Spleen (tissue), 11 donors: ENCODE results near the gene VPS39. TPM values are rescaled to one million over a fixed set of nuclear protein-coding genes. Genes with fewer than 3 reads are reported as not detected.

ENCODE experiments used
- DNase-seq: peaks from one replicate; pipeline ENCODE4 v3.0.0-alpha.2; 2020
- H3K27ac ChIP-seq, 8 donors: fragments of 200-600 bp; sonication (generic) in 7 of 8; 1 replicate in 4 of 8; 2 replicates in 4 of 8; pipeline versions ENCODE4 v1.5.0 to v1.8.0; 2016 to 2021; ENCODE audit warnings: inconsistent platforms in 4 of 8, mild to moderate bottlenecking in 4 of 8, moderate library complexity in 1 of 8
- H3K27me3 ChIP-seq, 7 donors: fragments of 200-600 bp; sonication (generic) in 6 of 7; replicated peaks in 1 of 7; 1 replicate in 4 of 7; 2 replicates in 3 of 7; pipeline versions ENCODE4 v1.5.0 to v1.8.0; 2016 to 2021; ENCODE audit warnings: inconsistent platforms in 3 of 7, mild to moderate bottlenecking in 1 of 7
- H3K36me3 ChIP-seq, 6 donors: fragments of 200-600 bp; sonication (generic) in 5 of 6; 1 replicate in 4 of 6; 2 replicates in 2 of 6; pipeline versions ENCODE4 v1.5.0 to v1.8.0; 2016 to 2021; ENCODE audit warnings: inconsistent platforms in 2 of 6
- H3K4me1 ChIP-seq, 6 donors: fragments of 200-600 bp; sonication (generic) in 5 of 6; 1 replicate in 3 of 6; 2 replicates in 3 of 6; pipeline versions ENCODE4 v1.5.0 to v1.8.0; 2016 to 2021; ENCODE audit warnings: inconsistent platforms in 3 of 6
- H3K4me3 ChIP-seq, 8 donors: fragments of 200-600 bp; sonication (generic) in 7 of 8; 1 replicate in 4 of 8; 2 replicates in 4 of 8; pipeline versions ENCODE4 v1.5.0 to v1.8.0; 2016 to 2021; ENCODE audit warnings: inconsistent platforms in 4 of 8, mild to moderate bottlenecking in 4 of 8, moderate library complexity in 2 of 8
- H3K9me3 ChIP-seq, 8 donors: fragments of 200-600 bp; sonication (generic) in 7 of 8; 1 replicate in 4 of 8; 2 replicates in 4 of 8; pipeline versions ENCODE4 v1.5.0 to v1.8.0; 2016 to 2021; ENCODE audit warnings: inconsistent platforms in 4 of 8
- CTCF ChIP-seq, 11 experiments: fragments of 200-600 bp in 7 of 11; fragments of 450-650 bp in 4 of 11; sonication (generic) in 4 of 11; IDR thresholded peaks in 8 of 11; conservative IDR thresholded peaks in 3 of 11; 1 replicate in 7 of 11; 2 replicates in 4 of 11; pipeline versions ENCODE4 v1.4.0 to v1.8.0; 2016 to 2021; ENCODE audit warnings: antibody characterized with exemption in 11 of 11, inconsistent platforms in 4 of 11, mild to moderate bottlenecking in 1 of 11
- POLR2A ChIP-seq, 3 donors: fragments of 450-650 bp; IDR thresholded peaks; one replicate each; pipeline ENCODE4 v1.5.1; 2017; ENCODE audit warnings: antibody characterized with exemption in 3 of 3, mild to moderate bottlenecking in 1 of 3
- POLR2AphosphoS5 ChIP-seq, 3 donors: sonication (generic); formaldehyde crosslinking; IDR thresholded peaks; one replicate each; pipeline ENCODE4 v1.5.1; 2017; ENCODE audit warnings: antibody characterized with exemption in 3 of 3
- WGBS, 5 donors: extraction: QIAGEN DNeasy Blood & Tissue Kit in 3 of 5; methylation state at CpG; one replicate each; pipeline versions ENCODE4 v1.1.5 to v1.1.7; 2013 to 2018; 5-methylcytosine and 5-hydroxymethylcytosine counted together
- intact Hi-C: fragments of 100-400 bp; cut with DNase I; formaldehyde crosslinking; loops from one replicate; pipeline ENCODE4 v1.15.0; 2023; ENCODE audit warnings: low total_unique reads
- polyA plus RNA-seq, 3 donors: library from polyadenylated mRNA; stranded (reverse); fragments of 200-250 nt; gene quantifications; one replicate each; pipeline ENCODE4 v1.2.1, GENCODE V29; 2013
- total RNA-seq, 7 donors: library from RNA; depleted of rRNA in 3 of 7; stranded (reverse); fragments of >200 nt in 3 of 7; fragmentation: NEBNext Ultra II Directional in 4 of 7; extraction: Animal tissue kit (Norgen Biotek cat#: 25700) in 4 of 7; gene quantifications; one replicate each; pipeline versions ENCODE4 v1.1.0 to v1.2.1, GENCODE V29; 2016 to 2021
- donor health status: healthy with polysubstance abuse.
- donor health status: DM: no; HTN: no; CAD: no; lungs with moderate emphysema.
- donor health status: DM: no; HTN: no; CAD: no.
- donor health status: Bipolar disorder and iron deficiency.
- donor health status: healthy.
- donor health status: DM: no; HTN: no; CAD: no.
- donor health status: DM: yes; HTN: yes; CAD: no.

Gene VPS39
- total and polyA plus RNA-seq, 10 donors: 25.9 to 220 (median 94.2) TPM

- H3K4me3 ChIP-seq: no peak overlapping the region
- peak; percentile 50 for DNase-seq
These were observed 52.4 kb downstream of the VPS39 start for GRCh38 chr15:42155546-42156242.

DNA sequence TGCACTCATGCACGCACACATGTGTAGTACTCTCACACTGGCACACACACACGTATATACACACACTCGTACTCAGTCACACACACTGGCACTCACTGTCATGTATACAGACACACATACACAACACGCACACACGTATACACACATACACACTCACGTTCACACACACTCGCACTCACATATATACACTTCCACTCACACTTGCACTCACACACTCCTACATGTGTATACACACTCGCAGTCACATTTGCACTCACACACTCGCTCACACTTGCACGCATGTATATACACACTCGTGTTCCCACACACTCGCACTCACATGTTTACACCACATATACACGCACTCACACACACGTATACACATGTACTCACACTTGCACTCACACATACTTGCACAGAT, 53.1 kb downstream of the VPS39 start:
- 94 to 98% (median 95%) methylated on average over 14 of the region's 14 CpGs for WGBS, 5 donors
- peaks cover 0 to 18% (median 15%) of the 10 kb centered on the region in 6 donors for H3K36me3 ChIP-seq
- no peak overlapping the region for H3K4me3 ChIP-seq
- no peak for DNase-seq
- H3K4me1 ChIP-seq: no peaks in the 10 kb centered on the region
- TF ChIP-seq CTCF (IDR thresholded peaks at IDR 0.05 in 8 of 11, conservative IDR thresholded peaks at IDR 0.05 in 3 of 11) (no peak), POLR2AphosphoS5 (IDR thresholded peaks at IDR 0.05) (no peak), POLR2A (IDR thresholded peaks at IDR 0.05) (no peak)
- intact Hi-C loops: no loop called here
- H3K27ac ChIP-seq: no peak overlapping the region
- no peaks in the 10 kb centered on the region for H3K9me3 ChIP-seq
- H3K27me3 ChIP-seq: peaks cover 0 to 3% (median 0%) of the 10 kb centered on the region in 7 donors

More at GRCh38 chr15:42155546-42156242, 52.4 kb downstream of the VPS39 start:
- Histone ChIP-seq H3K9me3 (no peaks in the 10 kb centered on the region), H3K27me3 (peaks cover 0 to 3% (median 0%) of the 10 kb centered on the region in 7 donors), H3K27ac (no peak overlapping the region), H3K4me1 (no peaks in the 10 kb centered on the region), H3K36me3 (peaks cover 0 to 26% (median 22%) of the 10 kb centered on the region in 6 donors)
- 72 to 81% (median 74%) methylated on average over 18 to 27 of the region's 27 CpGs for WGBS, 5 donors
- intact Hi-C loops: no loop called here
- TF ChIP-seq CTCF (IDR thresholded peaks at IDR 0.05 in 8 of 11, conservative IDR thresholded peaks at IDR 0.05 in 3 of 11) (no peak), POLR2AphosphoS5 (IDR thresholded peaks at IDR 0.05) (no peak), POLR2A (IDR thresholded peaks at IDR 0.05) (no peak)

DNA sequence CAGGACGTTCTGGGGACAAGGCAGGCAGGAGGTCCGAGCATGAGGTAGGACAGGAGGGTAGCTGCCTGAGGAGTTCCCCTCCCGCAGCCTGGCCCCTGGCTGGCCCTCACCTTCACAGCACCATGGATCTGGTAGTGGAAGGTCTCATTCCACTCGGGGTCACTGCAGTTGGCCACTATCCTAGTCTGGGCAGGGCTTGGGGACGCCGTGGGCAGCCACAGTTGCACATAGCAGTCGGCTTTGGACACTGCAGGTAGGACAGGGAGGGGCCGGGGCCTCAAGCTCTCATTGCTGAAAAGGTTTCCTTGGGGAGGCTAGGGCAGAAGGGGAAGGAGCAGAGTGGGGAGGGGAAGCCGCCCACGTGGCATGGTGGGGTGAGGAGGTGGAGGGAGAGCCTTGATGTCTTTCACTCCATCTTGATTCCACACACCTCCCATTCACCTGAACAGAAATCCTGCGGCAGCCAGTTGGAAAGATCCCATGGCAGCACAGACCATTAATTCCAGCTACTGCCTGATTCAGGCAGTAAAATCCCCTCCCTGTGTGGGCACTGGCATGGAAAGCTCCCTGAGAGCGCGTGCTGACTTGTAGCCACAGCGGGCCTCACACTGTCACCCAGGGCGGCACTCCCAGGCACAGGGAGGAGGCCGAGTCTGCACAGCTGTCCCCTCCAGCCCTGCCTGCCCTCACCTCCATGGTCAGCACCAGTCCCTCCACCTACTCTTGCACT, 53.7 kb downstream of the VPS39 start:
- intact Hi-C loops: no loop called here
- Histone ChIP-seq H3K4me1 (no peaks in the 10 kb centered on the region), H3K27me3 (peaks cover 0 to 3% (median 0%) of the 10 kb centered on the region in 7 donors), H3K27ac (no peak overlapping the region), H3K4me3 (no peak overlapping the region), H3K36me3 (peaks cover 0 to 12% (median 9%) of the 10 kb centered on the region in 6 donors), H3K9me3 (no peaks in the 10 kb centered on the region)
- 84 to 90% (median 85%) methylated on average over 12 to 16 of the region's 16 CpGs for WGBS, 5 donors
- DNase-seq: peak; percentile 51
- TF ChIP-seq CTCF (IDR thresholded peaks at IDR 0.05 in 8 of 11, conservative IDR thresholded peaks at IDR 0.05 in 3 of 11) (no peak), POLR2AphosphoS5 (IDR thresholded peaks at IDR 0.05) (no peak), POLR2A (IDR thresholded peaks at IDR 0.05) (no peak)

GRCh38 chr15:42153874-42154211, 54.3 kb downstream of the VPS39 start:
- no peaks in the 10 kb centered on the region for H3K9me3 ChIP-seq

More at GRCh38 chr15:42153874-42154211, 54.3 kb downstream of the VPS39 start:
- Histone ChIP-seq H3K4me3 (no peak overlapping the region), H3K36me3 (peaks cover 0 to 7% (median 3%) of the 10 kb centered on the region in 6 donors), H3K27me3 (peaks cover 0 to 3% (median 0%) of the 10 kb centered on the region in 7 donors), H3K4me1 (no peaks in the 10 kb centered on the region), H3K27ac (no peak overlapping the region)
- whole genome bisulfite sequencing, 5 donors: 54 to 89% (median 85%) methylated on average over 3 to 4 of the region's 4 CpGs
- intact Hi-C loops: no loop called here
- no peak for TF ChIP-seq POLR2AphosphoS5 (IDR thresholded peaks at IDR 0.05)
- peak; percentile 51 for DNase-seq
